Nephron progenitor cell (in vitro differentiated cells): ENCODE data around the gene INHBB.

Experiments
- DNase-seq: peaks from one replicate; pipeline ENCODE4 v3.0.0; 2021
- H3K27ac Mint-ChIP-seq: 2 replicates; pipeline ENCODE4 v1.8.0; 2021; ENCODE audit warnings: mild to moderate bottlenecking, moderate library complexity, mixed read lengths
- H3K27me3 Mint-ChIP-seq: 2 replicates; pipeline ENCODE4 v1.8.0; 2021; ENCODE audit warnings: mild to moderate bottlenecking, low read depth, mixed read lengths; ENCODE audit not compliant: poor library complexity
- H3K36me3 Mint-ChIP-seq: 2 replicates; pipeline ENCODE4 v1.8.0; 2021; ENCODE audit warnings: low read depth, mixed read lengths
- H3K4me1 Mint-ChIP-seq: 2 replicates; pipeline ENCODE4 v1.8.0; 2021; ENCODE audit warnings: mixed read lengths
- H3K4me3 Mint-ChIP-seq: 2 replicates; pipeline ENCODE4 v1.8.0; 2021; ENCODE audit warnings: mild to moderate bottlenecking, moderate library complexity, mixed read lengths
- H3K9me3 Mint-ChIP-seq: 2 replicates; pipeline ENCODE4 v1.8.0; 2021; ENCODE audit warnings: mild to moderate bottlenecking, moderate library complexity, mixed read lengths
- TF ChIP-seq, protein P1 (sequence below): fragments of 200-600 bp; sonication (generic); IDR thresholded peaks from 2 replicates; pipeline ENCODE4 v1.5.0; 2021; ENCODE audit warnings: antibody characterized with exemption

Gene INHBB

DNA sequence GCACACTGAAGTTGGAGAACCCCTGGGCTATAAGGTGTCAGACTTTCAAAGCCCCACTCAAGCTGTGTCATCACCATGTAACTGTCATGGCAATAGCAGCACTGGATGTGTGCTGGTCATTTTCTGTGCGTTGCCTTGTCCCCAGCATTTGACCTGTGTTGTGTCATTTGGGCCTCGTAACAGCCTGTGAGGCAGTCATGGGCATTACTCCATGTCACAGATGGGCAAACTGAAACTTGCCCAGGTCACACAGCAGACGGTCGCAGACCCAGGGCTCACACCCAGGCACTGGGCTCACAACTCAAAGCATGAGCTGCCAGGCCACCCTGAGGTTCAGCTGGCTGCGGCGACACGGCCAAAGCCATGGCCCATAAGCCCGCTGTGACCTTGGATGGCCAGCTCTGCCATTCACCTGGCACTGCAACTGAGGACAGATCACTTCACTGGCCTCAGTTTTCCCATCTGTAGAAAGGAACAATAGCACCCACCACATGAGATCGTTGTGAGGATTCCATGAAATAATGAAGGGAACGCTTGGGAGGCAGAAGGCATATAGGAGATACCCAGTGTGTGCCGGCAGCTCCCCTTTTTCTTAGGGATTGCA is 36.7 kb downstream of the INHBB start:
- H3K4me3 Mint-ChIP-seq: no peak overlapping the region
- TF ChIP-seq, protein P1, sequence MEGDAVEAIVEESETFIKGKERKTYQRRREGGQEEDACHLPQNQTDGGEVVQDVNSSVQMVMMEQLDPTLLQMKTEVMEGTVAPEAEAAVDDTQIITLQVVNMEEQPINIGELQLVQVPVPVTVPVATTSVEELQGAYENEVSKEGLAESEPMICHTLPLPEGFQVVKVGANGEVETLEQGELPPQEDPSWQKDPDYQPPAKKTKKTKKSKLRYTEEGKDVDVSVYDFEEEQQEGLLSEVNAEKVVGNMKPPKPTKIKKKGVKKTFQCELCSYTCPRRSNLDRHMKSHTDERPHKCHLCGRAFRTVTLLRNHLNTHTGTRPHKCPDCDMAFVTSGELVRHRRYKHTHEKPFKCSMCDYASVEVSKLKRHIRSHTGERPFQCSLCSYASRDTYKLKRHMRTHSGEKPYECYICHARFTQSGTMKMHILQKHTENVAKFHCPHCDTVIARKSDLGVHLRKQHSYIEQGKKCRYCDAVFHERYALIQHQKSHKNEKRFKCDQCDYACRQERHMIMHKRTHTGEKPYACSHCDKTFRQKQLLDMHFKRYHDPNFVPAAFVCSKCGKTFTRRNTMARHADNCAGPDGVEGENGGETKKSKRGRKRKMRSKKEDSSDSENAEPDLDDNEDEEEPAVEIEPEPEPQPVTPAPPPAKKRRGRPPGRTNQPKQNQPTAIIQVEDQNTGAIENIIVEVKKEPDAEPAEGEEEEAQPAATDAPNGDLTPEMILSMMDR: no peak
- H3K36me3 Mint-ChIP-seq: no peaks in the 10 kb centered on the region
- no peaks in the 10 kb centered on the region for H3K9me3 Mint-ChIP-seq
- no peak for DNase-seq
- no peak overlapping the region for H3K27ac Mint-ChIP-seq
- peaks cover 1% of the 10 kb centered on the region for H3K4me1 Mint-ChIP-seq
- peaks cover 21% of the 10 kb centered on the region for H3K27me3 Mint-ChIP-seq

DNA sequence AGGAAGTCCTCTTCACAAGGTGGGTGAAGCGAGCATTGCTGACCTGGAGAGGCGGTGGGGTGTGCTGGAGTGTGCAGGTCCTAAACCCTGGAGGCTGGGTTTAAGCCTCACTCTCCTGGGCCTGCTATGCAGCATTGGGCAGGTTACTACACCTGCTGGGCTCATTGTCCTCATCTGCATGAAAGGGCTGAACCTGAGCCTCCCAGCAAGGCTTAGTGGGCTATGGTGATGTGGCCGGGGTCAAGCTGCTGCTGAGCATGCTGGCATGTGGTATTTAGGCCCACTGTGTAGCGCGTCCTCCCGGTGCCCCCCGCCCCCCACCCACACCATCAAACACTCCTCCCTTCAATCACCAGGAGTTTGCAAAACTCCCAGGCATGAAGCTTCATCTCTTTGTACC is 37.3 kb downstream of the INHBB start:
- TF ChIP-seq, protein P1: no peak
- H3K4me3 Mint-ChIP-seq: no peak overlapping the region
- no peak overlapping the region for H3K27ac Mint-ChIP-seq
- peaks cover 17% of the 10 kb centered on the region for H3K27me3 Mint-ChIP-seq
- no peaks in the 10 kb centered on the region for H3K9me3 Mint-ChIP-seq
- H3K36me3 Mint-ChIP-seq: no peaks in the 10 kb centered on the region
- no peak for DNase-seq
- no peaks in the 10 kb centered on the region for H3K4me1 Mint-ChIP-seq

DNA sequence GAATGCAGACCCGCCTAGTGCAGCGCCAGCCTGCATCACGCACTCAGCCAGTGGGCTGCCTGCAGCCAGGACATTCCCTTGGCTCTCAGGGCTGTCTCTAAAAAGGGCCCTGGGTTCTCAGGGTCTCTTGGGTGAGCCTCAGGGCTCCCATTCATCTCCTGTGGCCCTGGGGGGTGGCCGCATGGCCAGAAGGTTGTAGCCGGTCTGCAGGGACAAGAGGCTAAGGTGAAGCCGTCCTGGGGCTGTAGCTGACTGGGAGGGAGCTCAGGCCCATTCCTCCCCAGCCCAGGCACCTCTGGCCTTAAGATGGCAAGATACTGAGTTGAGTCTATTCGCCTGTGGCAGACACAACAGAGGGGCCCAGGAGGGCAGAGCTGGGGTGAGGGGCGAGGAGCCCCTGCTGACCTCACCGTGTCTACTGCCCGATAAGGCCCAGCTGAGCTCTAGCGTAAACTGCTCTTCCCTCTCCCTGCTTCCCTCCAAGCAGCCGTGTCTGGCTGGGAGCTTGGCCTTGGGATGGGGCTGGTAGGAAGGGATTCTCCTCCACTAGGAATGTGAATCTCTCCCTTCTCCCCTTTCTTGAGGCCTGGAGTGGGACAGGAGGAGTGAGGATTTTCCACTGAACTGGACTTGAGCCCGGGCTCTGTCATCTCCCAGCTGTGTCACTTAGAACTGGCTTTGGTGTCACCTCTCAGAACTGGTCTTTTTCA is 37.9 kb downstream of the INHBB start:
- peaks cover 17% of the 10 kb centered on the region for H3K27me3 Mint-ChIP-seq
- TF ChIP-seq, protein P1: no peak
- no peak overlapping the region for H3K27ac Mint-ChIP-seq
- H3K36me3 Mint-ChIP-seq: no peaks in the 10 kb centered on the region
- no peak for DNase-seq
- H3K9me3 Mint-ChIP-seq: no peaks in the 10 kb centered on the region
- no peak overlapping the region for H3K4me3 Mint-ChIP-seq
- no peaks in the 10 kb centered on the region for H3K4me1 Mint-ChIP-seq

GRCh38 chr2:120384486-120385354 is 38.8 kb downstream of the INHBB start:
- H3K27me3 Mint-ChIP-seq: peaks cover 19% of the 10 kb centered on the region
- H3K4me3 Mint-ChIP-seq: no peak overlapping the region
- no peak overlapping the region for H3K27ac Mint-ChIP-seq
- TF ChIP-seq, protein P1: no peak
- H3K36me3 Mint-ChIP-seq: no peaks in the 10 kb centered on the region
- H3K9me3 Mint-ChIP-seq: no peaks in the 10 kb centered on the region
- H3K4me1 Mint-ChIP-seq: no peaks in the 10 kb centered on the region
- DNase-seq: no peak

DNA sequence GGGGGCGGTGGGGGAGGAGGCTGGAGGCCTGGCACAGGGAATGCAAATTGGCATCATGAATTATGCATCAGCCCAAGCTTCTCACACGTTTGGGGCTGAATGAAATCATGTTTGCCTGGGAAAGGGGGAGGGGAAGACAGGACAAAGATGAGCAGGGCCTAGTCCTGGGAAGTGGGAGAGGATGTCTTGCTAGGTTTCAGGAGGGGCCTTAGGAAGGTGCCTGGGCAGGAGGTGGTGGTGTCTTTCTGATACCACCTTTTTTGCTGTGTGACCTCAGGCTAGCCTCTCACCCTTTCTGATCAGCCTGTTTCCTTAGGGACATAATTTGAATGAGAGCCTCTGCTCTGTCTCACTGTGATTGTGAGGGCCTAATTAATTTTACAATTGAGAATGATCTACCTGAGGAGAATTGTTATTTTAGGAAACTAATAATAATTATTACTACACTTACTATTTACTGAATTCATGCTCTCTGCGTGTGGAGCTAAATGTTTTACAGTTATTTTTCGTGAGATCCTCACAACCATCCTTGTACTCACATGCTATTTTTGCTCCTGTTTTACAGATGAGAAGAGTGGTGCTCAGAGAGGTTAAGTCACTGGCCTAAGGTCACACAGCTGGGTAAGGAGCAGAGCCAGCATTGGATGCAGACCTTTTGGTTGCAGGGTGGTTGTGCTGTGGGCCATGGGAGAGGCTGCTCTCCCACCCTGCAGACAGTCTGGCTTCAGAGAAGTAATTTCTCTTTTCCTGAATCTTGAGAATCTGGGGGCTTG is 39.6 kb downstream of the INHBB start:
- Mint-ChIP-seq H3K4me3 (no peak overlapping the region), H3K27me3 (peaks cover 23% of the 10 kb centered on the region), H3K9me3 (no peaks in the 10 kb centered on the region), H3K36me3 (no peaks in the 10 kb centered on the region), H3K27ac (no peak overlapping the region), H3K4me1 (no peaks in the 10 kb centered on the region)
- no peak for DNase-seq
- TF ChIP-seq, protein P1: no peak
